Transverse colon (tissue), 4 donors: ENCODE measurements around the gene OR5M8. TPM values are rescaled to one million over a fixed set of nuclear protein-coding genes. Genes with fewer than 3 reads are reported as not detected.

Experiments
- DNase-seq: peaks from one replicate; pipeline ENCODE4 v3.0.0-alpha.2; 2019
- H3K27ac ChIP-seq, 4 donors: fragments of 200-600 bp; sonication (generic); 2 replicates each; pipeline ENCODE4 v1.5.1; 2016 to 2018; ENCODE audit warnings: inconsistent platforms in 4 of 4
- H3K27me3 ChIP-seq: fragments of 200-600 bp; sonication (generic); 2 replicates; pipeline ENCODE4 v1.5.1; 2017; ENCODE audit warnings: inconsistent platforms
- H3K36me3 ChIP-seq, 4 donors: fragments of 200-600 bp; sonication (generic); 2 replicates each; pipeline ENCODE4 v1.5.1; 2017 to 2019; ENCODE audit warnings: inconsistent platforms in 4 of 4
- H3K4me1 ChIP-seq, 4 donors: fragments of 200-600 bp; sonication (generic); 2 replicates each; pipeline ENCODE4 v1.5.1; 2017 to 2020; ENCODE audit warnings: inconsistent platforms in 4 of 4
- H3K4me3 ChIP-seq, 4 donors: fragments of 200-600 bp; sonication (generic); 1 replicate in 1 of 4; 2 replicates in 3 of 4; pipeline versions ENCODE4 v1.5.1 to v1.6.1; 2017 to 2019; ENCODE audit warnings: inconsistent platforms in 4 of 4
- H3K9me3 ChIP-seq, 2 donors: fragments of 200-600 bp; sonication (generic); 2 replicates each; pipeline ENCODE4 v1.5.1; 2017 to 2019; ENCODE audit warnings: inconsistent platforms in 2 of 2
- CTCF ChIP-seq, 5 experiments: fragments of 200-600 bp in 3 of 5; fragments of 450-650 bp in 2 of 5; sonication (generic) in 3 of 5; IDR thresholded peaks; 1 replicate in 2 of 5; 2 replicates in 3 of 5; pipeline ENCODE4 v1.5.1; 2016 to 2017; ENCODE audit warnings: antibody characterized with exemption in 5 of 5, inconsistent platforms in 3 of 5, mild to moderate bottlenecking in 2 of 5, moderate library complexity in 1 of 5
- EP300 ChIP-seq: sonication (generic); formaldehyde crosslinking; IDR thresholded peaks from one replicate; pipeline ENCODE4 v1.6.1; 2017; ENCODE audit warnings: antibody characterized with exemption, low read depth
- POLR2A ChIP-seq: fragments of 450-650 bp; IDR thresholded peaks from one replicate; pipeline ENCODE4 v1.6.1; 2016; ENCODE audit warnings: antibody characterized with exemption, mild to moderate bottlenecking, moderate library complexity
- POLR2AphosphoS5 ChIP-seq, 3 donors: sonication (generic); formaldehyde crosslinking; IDR thresholded peaks; one replicate each; pipeline ENCODE4 v1.6.1; 2016; ENCODE audit warnings: antibody characterized with exemption in 3 of 3
- WGBS, 2 donors: methylation state at CpG; one replicate each; pipeline ENCODE4 v1.1.5; 2018; ENCODE audit warnings: low coverage in 1 of 2; 5-methylcytosine and 5-hydroxymethylcytosine counted together
- in situ Hi-C, 4 donors: fragments of 200-750 bp; cut with MboI; loops; one replicate each; pipeline versions ENCODE4 v1.15.0 to v1.15.1; 2017; ENCODE audit warnings: low sequenced_read_pairs in 3 of 4, low pct_ligation_motif_present in 1 of 4, low pct_unique_long_range_greater_than_20kb in 1 of 4
- intact Hi-C: fragments of 100-400 bp; cut with DNase I; formaldehyde crosslinking; loops from one replicate; pipeline ENCODE4 v1.15.1; 2023; ENCODE audit warnings: low total_unique reads
- total RNA-seq, 4 donors: library from RNA; depleted of rRNA; stranded (reverse); fragments of >200 nt; gene quantifications; one replicate each; pipeline ENCODE4 v1.1.0, GENCODE V29; 2016

OR5M8 gene
- total RNA-seq, 4 donors from 2014 or later, result not detected

GRCh38 chr11:56474729-56475235 lies 16.4 kb downstream of the OR5M8 start:
- Histone ChIP-seq H3K36me3 (no peaks in the 10 kb centered on the region), H3K27ac (no peak overlapping the region)

GRCh38 chr11:56473252-56473651 lies 17.9 kb downstream of the OR5M8 start, which contains the start of gene OR5M3:
Gene OR5M3 (minus strand): TSS chr11:56473352. CDS start chr11:56470497, 2,855 bp downstream.
- DNase-seq, result no peak
- in situ Hi-C loops (no loop called here), intact Hi-C loops (no loop called here)
- H3K4me3 ChIP-seq, result no peak within 1 kb of the TSS
- peaks cover 0 to 6% (median 1%) of the 10 kb centered on the region in 4 donors for H3K4me1 ChIP-seq
- no peaks in the 10 kb centered on the region for H3K9me3 ChIP-seq
- TF ChIP-seq POLR2AphosphoS5 (IDR thresholded peaks at IDR 0.05) (no peak), EP300 (no peak), CTCF (IDR thresholded peaks at IDR 0.05) (no peak), POLR2A (no peak)
- WGBS, 2 donors, result 78 to 84% methylated on average over 6 of the region's 6 CpGs
- H3K36me3 ChIP-seq, result no peaks in the 10 kb centered on the region
- H3K27me3 ChIP-seq, result no peaks in the 10 kb centered on the region
- H3K27ac ChIP-seq, result no peak within 1 kb of the TSS

More at GRCh38 chr11:56474729-56475235, 16.4 kb downstream of the OR5M8 start:
- in situ Hi-C loops (no loop called here), intact Hi-C loops (no loop called here)
- Histone ChIP-seq H3K9me3 (no peaks in the 10 kb centered on the region), H3K4me1 (peaks cover 0 to 6% (median 1%) of the 10 kb centered on the region in 4 donors), H3K27me3 (no peaks in the 10 kb centered on the region), H3K4me3 (no peak overlapping the region)
- WGBS, 2 donors, result 53 to 55% methylated on average over 1 of the region's 1 CpG
- DNase-seq, result no peak
- TF ChIP-seq POLR2AphosphoS5 (IDR thresholded peaks at IDR 0.05) (no peak), EP300 (no peak), POLR2A (no peak), CTCF (IDR thresholded peaks at IDR 0.05) (no peak)

- TF ChIP-seq POLR2AphosphoS5 (IDR thresholded peaks at IDR 0.05), result no peak
- no peak for TF ChIP-seq EP300
- no peak for TF ChIP-seq CTCF (IDR thresholded peaks at IDR 0.05)
- TF ChIP-seq POLR2A, result no peak
- no peaks in the 10 kb centered on the region for H3K36me3 ChIP-seq
- no peaks in the 10 kb centered on the region for H3K27me3 ChIP-seq
- no peak overlapping the region for H3K4me3 ChIP-seq
- DNase-seq, result no peak
- intact Hi-C loops (no loop called here), in situ Hi-C loops (no loop called here)
- H3K27ac ChIP-seq, result no peak overlapping the region
- H3K4me1 ChIP-seq, result no peaks in the 10 kb centered on the region
- 81 to 86% methylated on average over 1 of the region's 1 CpG for WGBS, 2 donors
- H3K9me3 ChIP-seq, result no peaks in the 10 kb centered on the region
These were observed 34.1 kb downstream of the OR5M8 start for GRCh38 chr11:56457076-56457475.

GRCh38 chr11:56453521-56453920 lies 37.6 kb downstream of the OR5M8 start:
- no peaks in the 10 kb centered on the region for H3K9me3 ChIP-seq
- WGBS, 2 donors, result 69% methylated on average over 4 of the region's 4 CpGs; no CpG with 5 or more reads in 1 of the 2 donors
- H3K4me1 ChIP-seq, result no peaks in the 10 kb centered on the region
- intact Hi-C loops, result no loop called here
- in situ Hi-C loops, result no loop called here
- DNase-seq, result no peak
- H3K36me3 ChIP-seq, result no peaks in the 10 kb centered on the region
- no peaks in the 10 kb centered on the region for H3K27me3 ChIP-seq
- H3K4me3 ChIP-seq, result no peak overlapping the region
- no peak overlapping the region for H3K27ac ChIP-seq
- TF ChIP-seq POLR2A (no peak), EP300 (no peak), CTCF (IDR thresholded peaks at IDR 0.05) (no peak), POLR2AphosphoS5 (IDR thresholded peaks at IDR 0.05) (no peak)

Other genes starting within 250 kb of the OR5M8 start
- gene OR5T3, start 239.1 kb downstream of the OR5M8 start, total RNA-seq, result not detected
- not detected for gene OR5T1, start 217.2 kb downstream of the OR5M8 start, total RNA-seq
- gene OR8H1, start 199.1 kb downstream of the OR5M8 start, total RNA-seq, result not detected
- not detected for gene OR8K3, start 176.2 kb downstream of the OR5M8 start, total RNA-seq
- gene OR8K1, start 145.3 kb downstream of the OR5M8 start, total RNA-seq, result not detected
- gene OR8J1, start 137.1 kb downstream of the OR5M8 start, total RNA-seq, result not detected
- gene OR8U1, start 115.7 kb downstream of the OR5M8 start, total RNA-seq, result not detected
- not detected for gene OR5AL1, start 78.7 kb downstream of the OR5M8 start, total RNA-seq
- not detected for gene OR5M3, start 18.0 kb downstream of the OR5M8 start, total RNA-seq
- gene OR5M11, start 51.9 kb upstream of the OR5M8 start, total RNA-seq, result not detected
- not detected for gene OR5M10, start 86.4 kb upstream of the OR5M8 start, total RNA-seq
- gene OR5M1, start 123.5 kb upstream of the OR5M8 start, total RNA-seq, result not detected
- gene OR5AP2, start 151.1 kb upstream of the OR5M8 start, total RNA-seq, result not detected
- not detected for gene OR5AR1, start 172.3 kb upstream of the OR5M8 start, total RNA-seq
- gene OR9G1, start 207.7 kb upstream of the OR5M8 start, total RNA-seq, result not detected